ENCODE measurements around the gene CAMK2B. TPM values are rescaled to one million over a fixed set of nuclear protein-coding genes. Genes with fewer than 3 reads are reported as not detected.

Gene CAMK2B
- total RNA-seq, 2 experiments from 2014 or later: 0.17 to 0.40 TPM

DNA sequence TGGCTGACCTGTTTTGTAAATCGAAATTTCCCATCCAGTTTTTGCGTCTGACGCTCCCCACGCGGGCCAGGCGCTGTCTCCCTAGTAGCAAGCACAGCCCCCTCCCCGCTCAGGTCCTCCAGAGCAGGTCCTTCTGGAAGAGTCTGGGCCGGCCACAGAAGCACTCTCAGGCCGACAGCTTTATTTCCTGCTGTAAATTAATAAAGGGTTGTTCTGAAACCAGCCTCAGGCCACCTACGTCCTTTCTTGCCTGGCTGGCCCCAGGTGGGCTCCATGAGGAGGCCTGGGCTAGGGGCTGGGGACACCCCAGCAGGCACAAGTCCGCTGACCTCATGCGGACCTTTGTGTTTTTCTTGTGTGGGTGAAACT lies 35.2 kb downstream of the CAMK2B start:
- ChIA-PET CTCF (no interaction called here), POLR2A (interaction anchor here (0.5 kb wide), 1 partner anchor 293 kb away, joined by 6 read pairs; no protein-coding TSS in a partner anchor)

DNA sequence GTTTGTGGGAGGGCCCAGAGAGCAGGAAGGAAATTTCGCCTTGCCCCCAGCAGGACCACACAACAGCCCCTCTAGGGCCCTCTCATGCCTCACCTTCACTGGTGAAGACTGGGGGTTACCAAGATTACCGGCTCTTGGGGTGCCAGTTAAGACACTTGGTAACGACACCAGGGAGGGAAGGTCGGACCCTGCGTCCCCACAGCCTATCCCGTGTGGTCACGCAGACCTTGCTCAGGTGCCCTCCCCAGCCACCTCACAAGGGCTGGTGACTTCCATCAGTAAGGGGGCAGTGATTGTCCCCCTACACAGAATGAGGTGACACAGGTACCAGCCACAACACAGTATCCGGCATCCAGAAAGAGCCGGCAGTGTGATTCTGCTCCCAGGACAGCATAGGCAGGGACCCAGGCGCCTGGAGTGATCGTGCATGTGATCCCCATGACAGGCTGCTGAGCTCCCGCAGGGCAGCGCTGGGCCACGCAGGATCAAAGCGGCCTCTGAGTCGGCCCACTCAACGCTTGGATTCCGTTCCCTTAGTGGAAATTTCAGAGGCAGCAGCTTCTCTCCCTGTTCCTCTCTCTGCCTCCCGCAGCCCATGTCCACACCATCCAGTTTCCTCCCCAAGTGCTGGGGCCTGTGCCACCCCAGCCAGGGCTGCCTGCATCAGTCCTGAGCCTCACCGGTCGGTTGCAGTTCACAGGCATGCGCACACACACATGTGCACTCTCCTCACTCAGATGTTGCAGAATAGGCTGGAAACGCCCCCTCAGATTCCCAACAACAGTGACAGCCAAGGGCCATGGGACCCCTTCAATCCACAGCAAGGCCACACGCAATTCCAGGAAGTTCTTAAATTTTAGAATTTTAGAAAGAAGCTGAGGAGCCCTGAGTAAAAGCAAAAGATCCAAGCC lies 35.8 kb downstream of the CAMK2B start:
- ChIA-PET POLR2A (interaction anchor here (0.5 kb wide), 1 partner anchor 293 kb away, joined by 6 read pairs; no protein-coding TSS in a partner anchor), CTCF (no interaction called here)

DNA sequence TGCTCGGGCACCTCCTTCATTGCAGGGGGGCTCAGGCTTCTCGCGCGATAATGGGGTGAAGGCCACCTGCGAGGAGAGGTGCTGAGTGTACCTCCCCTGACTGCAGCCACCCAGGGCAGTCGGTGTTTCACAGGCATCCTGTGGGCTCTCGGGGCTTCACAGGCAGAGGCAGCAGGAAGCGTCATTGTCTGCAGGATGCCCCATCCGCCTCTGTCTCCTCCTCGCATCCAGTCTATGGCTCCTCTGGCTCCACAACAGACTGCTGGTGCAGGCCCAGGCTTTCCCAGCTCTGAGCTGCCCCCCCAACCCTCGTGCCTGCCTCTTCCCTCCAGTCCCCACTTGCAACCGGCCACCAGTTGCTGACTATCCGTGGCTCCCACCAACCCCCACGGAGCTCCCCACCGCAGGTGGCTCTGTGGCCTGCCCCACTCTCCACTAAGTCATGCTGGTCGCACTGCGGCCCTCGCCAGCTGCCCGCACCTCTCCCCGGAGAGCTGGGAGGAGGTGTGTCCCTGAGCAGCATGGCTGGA lies 36.5 kb downstream of the CAMK2B start:
- POLR2A ChIA-PET: no interaction called here
- CTCF ChIA-PET: no interaction called here

DNA sequence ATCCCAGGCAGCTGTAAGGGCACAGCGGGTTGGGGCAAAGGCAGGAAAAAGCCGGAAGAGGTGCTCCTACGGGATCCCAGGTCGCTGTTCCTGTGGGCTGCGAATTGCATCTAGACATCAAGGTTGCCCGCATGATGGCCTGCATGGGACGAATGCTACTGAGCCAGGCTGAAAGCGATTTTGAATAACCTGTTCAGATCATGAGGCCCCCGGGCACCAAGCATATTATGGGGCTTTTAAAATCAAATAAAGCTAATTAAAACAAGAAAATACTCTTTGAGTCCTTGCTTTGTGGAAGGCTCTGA lies 37.1 kb downstream of the CAMK2B start:
- CTCF ChIA-PET: no interaction called here
- POLR2A ChIA-PET: no interaction called here

DNA sequence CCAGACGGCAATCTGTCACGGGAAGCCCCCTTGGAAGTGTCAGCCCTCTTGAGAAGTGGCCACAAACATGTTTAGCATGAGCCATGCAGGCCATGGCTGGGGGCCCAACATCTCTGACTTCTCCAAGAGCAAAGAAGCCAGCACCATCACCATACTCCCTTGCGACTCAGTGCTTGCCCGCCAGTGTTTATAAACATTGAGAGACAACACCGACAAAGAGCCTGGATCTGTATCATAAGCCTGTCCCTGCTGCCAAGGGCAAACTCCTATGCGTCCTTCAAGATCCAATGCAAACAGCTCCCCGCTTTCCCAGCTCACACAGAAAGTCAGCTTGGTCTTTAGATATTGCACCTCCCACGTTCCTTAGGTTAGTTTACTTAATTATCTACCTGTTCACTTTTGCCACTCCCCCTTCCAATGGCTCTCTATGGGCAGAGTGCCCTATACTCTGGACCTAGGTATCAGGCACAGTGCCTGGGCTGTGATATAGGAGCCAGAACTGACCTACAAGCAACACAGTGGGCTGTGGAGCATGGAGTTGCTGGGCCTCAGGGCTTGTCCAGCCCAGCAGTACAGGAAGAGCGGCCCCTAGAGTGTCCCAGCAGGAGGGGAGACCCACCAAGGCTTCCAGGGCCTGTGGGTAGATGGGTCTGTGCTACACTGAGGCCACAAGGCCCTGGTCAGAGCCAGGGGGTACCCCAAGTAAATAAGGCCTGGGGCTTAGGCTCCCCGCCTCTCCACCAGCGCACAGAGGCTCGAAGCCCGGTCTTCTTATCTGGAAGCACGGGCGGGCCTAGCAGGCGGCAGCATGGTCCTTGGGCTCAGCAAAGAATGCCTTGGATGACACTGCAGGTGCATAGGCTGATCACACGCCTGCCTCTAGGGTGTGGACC lies 37.7 kb downstream of the CAMK2B start:
- ChIA-PET CTCF (no interaction called here), POLR2A (no interaction called here)

DNA sequence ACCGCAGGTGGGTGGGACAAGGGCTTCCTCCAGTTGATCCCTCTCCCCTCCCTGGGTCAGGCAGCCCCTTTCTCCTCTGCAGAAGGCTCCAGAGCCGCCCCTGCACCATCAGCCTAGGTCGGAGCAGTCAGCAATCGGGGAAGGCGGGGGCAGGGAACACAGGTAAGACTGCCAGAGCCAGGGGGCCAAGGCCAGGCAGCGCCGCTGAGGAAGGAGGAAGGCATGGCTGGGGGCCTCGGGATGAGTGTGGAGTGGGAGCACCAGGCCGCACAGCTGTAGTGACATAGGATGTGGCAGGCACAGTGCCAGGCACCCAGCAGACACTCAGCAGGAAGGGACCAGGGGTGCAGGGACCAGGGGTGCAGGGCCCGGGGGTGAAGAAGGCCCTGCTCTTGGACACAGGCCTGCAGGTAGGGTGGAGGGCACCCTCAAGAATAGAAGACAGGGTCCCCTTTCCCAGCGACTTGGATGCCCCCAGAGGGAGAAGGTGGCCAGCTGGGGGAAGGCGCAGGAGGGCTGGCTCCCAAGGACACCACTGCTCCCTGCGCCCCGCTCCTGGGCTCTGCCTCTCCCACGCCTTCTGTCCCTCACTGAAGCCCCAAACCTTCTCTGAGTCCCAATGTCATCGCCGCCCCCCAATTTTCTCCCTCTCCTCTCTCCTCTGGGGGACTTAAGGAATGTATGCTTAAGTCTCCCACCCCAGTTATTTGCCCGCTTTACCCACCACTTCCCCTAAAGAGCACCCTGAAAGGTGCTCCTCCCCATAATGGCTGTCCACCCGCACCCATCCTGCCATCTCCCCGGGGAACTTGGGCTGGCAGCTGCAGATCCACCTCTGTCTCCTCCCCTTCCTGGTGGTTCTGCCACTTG lies 38.5 kb downstream of the CAMK2B start:
- POLR2A ChIA-PET: no interaction called here
- CTCF ChIA-PET: no interaction called here

DNA sequence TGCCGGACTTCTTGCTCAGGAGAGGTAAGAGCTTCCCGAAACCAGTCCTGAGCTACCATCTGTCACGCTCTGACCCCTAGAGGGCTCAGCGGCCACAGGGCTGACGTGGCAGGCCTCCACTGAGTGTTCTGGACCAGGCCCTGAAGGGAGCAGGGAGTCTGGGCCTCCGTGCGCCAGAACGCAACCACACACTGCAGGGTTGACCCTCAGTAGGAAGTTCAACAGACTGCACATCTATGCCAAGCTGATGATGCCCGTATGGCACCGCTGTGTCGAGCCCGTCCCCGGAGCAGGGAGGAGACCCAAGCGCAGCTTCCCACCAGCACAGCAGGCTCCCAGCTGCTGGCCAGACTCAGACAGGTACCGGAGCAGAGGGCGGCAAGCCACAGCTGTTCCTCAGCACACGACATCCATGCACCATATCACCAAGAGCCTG lies 39.2 kb downstream of the CAMK2B start:
- CTCF ChIA-PET: no interaction called here

DNA sequence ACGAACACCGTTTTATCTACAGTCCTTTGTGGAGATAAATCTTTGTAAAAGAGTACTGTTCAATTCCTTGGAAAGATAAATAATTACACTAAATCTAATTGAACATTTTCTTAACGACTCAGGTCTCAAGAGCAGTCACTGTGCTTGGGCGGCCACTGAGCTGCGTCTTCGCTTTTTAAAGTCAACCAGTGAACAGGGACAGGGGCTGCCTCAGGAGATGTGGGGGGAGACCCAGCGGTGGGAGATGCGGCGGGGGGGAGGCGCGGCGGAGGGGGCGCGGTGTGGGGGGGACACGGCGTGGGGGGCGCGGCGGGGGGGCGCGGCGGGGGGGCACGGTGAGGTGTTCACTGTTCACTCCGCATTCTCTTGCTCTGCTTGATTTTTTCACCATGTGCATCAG lies 39.8 kb downstream of the CAMK2B start:
- ChIA-PET POLR2A (no interaction called here), CTCF (no interaction called here)

More for the DNA sequence above, 39.2 kb downstream of the CAMK2B start:
- POLR2A ChIA-PET: no interaction called here

DNA sequence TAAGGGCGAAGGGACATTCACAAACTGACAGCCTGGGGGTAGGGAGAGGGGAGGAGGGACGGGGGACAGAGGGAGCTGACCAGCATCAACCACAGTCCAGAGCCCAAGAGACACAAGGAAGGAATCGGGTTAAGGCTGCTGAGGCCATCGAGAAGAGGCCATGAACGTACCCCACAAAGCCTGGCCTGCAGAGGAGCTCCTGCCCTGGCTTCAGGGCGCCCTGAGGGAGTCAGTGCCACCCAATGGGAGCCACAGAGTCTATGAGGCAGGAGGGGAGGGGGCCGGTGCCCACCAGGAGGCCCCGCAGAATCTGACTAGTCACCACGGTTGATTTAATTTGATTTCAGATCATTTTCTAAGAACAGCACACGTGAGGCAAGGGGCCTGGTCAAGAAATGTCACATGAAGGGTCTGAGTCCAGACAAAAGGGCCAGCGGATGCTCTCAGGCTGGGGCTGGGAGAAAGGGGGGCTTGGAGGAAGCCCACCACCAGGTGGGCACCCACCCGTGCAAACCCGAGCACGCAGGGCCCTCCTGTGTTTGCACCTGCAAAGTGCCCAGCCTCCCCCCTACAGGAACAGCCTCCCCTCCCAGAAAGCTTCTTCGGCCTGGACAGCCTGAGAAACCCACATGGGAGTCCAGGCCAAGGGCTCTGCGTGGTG lies 40.4 kb downstream of the CAMK2B start:
- CTCF ChIA-PET: no interaction called here
- POLR2A ChIA-PET: no interaction called here

DNA sequence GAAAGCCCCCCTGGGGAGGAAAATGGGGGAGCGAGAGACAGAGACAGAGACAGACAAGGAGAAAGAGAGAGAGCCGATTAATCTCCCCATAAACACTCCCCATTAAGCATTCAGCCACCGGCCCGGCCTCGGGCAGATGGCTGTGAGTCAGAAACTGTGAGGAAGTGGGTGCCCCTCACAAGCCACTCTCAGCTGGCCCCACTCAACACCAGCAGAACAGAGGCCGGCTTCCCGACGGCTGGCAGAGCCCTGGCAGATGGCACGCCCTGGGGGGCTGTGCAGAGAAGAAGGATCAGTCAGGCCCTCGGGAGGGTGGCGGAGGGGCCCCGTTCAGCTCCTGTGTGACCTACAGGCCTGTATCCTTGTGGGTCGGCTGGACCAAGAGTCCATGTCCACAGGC lies 41.2 kb downstream of the CAMK2B start:
- ChIA-PET POLR2A (no interaction called here), CTCF (no interaction called here)

DNA sequence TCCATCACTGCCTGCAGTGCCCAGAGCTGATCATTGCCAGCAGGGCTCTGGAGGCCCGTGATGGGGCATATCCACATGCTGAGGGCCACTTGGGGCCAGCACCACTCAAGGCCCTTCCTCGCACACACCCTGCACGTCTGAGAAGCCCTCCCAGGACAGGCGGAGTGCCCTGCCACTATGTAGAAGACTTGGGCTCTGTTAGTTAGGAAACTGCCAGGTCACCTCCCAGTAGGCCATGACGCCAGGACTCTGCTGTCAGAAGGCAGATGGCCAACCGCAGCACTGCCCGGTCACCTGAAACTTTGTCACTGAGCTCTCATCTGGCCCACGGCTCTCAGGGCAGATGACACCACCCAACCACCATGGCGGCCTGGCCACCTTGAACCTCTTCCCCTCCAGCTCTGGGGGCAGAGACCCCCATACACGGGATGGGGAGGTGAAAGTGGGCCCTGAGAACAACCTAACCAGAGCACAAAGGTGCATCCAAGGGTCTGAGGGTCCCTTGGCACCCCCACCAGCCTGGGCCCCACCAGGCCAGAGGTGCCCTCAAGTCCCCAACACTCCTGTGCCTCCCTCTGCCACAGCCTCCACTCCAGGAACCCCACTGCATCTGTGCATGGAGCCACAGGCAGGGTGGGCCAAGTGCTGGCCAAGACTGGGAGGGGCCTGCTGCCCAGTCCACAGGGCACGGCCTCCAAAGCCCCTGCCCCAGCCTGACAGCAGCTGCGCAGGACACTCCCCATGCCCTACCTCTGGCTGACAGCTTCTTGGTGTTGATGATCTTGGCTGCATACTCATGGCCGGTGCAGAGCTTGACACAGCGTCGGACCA lies 41.8 kb downstream of the CAMK2B start:
- ChIA-PET POLR2A (no interaction called here), CTCF (no interaction called here)

DNA sequence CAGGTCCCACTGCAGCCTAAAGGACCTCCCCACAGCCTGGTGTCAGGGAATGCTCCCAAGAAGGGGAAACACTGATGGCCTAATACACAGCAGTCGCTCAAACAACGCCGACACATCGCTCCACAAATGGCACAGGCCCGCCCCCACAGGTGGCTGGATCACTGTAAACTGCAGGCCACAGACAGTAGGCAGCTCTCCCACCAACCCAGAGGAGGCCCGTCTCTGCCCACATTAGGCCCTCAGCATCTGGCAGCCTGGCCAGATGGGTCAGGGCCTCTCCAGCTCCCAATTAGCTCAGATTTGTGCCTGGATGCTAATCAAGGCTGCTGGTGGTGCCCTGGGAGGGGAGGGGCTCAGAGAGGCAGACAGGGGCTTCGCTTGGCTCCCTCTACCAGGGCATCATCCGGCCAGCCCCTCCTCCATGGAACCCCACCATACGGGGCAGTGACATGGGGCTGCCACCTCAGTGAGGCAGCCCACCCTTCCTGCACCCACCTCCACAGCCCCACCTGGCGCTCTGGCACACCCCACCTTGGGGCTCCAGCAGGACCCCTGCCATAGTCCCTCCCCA lies 42.7 kb downstream of the CAMK2B start:
- POLR2A ChIA-PET: no interaction called here
- CTCF ChIA-PET: no interaction called here

DNA sequence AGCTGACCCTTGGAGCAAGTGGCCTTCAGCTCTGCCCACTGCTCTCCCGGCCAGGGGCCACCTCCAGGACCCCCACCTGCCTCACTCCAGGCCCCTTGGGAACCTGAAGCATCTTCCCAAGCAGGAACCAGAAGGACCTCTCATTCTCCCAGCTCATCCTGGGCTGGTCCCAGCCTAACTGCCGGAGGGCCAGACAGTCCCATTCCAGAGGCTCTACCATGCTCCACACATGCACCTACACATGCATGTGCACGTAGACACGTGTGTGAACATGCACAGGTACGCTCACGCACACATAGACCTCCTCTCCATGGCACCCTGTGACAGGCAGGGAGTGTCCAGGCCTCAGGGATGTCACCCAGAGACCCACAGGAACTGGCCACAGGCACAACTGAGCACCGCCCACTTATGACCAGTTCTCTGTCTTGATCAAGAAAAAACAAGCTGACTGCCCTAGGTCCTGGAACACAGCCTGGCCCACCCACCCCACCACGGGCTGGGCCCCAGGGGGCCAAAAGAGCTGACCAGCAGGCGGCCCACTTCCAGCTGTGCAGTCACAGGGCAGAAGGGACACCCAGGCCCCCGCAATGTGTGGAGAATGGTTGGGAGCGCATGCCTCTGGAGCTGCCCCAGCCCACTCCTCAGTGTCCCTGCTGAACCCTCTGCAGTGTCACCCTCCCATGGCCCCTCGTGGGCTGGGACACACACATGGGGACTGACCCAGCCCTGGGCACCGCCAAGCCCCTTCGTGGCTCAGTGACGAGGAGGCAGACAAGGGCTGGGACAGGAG lies 43.4 kb downstream of the CAMK2B start:
- CTCF ChIA-PET: no interaction called here
- POLR2A ChIA-PET: no interaction called here

DNA sequence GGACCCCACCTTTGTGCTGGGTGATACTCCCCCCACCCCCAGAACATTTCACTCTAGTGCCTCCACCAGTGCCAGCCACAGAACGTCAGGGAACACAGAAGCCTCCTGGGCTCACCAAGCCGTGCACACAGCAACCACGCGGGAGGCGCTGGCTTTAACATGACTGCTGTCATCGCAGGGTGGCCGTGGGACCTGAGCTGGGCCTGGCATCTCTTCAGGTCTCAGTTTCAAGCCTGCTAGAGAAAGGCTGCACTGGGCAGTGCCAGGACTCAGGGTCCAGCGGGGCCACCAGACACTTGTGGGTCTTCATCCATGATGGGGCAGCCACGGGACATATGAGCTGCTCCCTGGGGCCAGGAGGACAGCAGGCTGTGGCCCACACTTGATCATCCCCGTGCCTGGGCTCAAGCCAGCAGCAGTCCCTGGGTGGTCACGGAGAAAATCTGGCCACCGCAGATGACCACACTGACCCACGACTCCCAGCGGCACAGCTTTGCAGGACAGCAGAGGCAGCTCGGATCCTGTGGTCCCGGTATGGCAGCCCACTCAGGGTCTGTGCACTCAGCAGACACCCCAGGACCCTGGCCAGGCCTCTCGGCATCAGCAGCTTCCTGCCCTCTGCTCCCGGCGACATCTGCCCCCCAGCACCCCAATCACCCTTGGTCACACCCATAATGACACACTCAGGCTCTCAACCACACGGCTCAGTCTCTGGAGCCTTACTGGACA lies 44.2 kb downstream of the CAMK2B start:
- ChIA-PET POLR2A (no interaction called here), CTCF (no interaction called here)

DNA sequence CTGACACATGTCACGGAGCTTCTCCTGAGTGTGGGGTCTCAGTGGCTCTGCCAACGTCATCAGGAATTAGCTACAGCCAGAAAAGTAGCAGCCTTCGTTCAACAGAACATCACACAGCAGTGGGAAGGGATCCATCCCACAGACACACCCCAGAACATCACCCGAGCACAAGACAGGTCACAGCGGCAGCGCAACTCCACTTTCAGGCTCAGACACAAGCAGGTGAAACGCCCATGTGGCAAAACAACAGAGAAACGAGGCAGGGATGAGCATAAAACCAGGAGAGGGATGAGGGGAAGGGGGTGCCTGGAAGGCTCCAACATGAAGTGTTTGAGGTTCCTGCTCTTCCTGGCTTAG lies 44.8 kb downstream of the CAMK2B start:
- CTCF ChIA-PET: no interaction called here
- POLR2A ChIA-PET: no interaction called here

DNA sequence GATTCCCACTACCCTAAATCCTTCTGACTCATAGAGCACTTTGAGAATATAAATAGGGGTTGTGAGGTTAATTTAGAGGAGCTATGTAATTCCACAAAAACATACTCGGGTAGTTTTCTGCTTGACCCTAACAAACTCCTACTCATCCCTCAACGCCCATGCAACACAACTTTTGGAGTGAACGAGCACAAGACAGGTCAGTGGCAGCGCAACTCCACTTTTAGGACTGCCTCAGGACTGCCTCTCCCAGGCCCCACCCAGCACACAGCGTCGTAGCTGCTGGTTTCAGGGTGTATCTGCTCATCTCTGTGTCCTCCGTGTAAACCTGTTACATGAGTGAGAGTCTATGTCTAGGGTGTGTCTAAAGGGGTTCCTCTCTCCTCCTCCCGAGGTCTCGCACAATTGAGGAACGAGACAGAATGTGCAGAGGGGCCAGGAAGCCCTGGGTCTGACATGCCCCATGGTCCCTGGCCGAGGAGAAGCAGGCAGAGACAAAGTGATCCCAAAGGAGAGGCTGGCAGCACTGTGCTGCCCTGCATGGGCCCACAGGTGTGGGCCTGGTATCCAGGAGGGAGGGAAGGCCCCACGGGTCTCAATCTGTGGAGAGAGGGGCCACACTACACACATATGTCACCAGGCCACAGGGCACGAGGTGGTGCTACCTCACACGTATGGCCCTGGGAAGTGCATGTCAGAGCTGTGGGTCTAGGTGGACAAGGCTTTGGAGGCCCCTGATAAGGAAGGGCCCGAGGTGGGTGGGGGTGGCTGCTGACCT lies 45.5 kb downstream of the CAMK2B start:
- ChIA-PET CTCF (interaction anchor here (1.3 kb wide), 1 partner anchor 39 kb away, joined by 4 read pairs; no protein-coding TSS in a partner anchor), POLR2A (interaction anchor here (1.0 kb wide), 1 partner anchor 211 kb away, joined by 3 read pairs; no protein-coding TSS in a partner anchor)
